ENCODE results near the gene CACNB2. TPM values are rescaled to one million over a fixed set of nuclear protein-coding genes. Genes with fewer than 3 reads are reported as not detected.
"Not testable (repeated sequence)": the region's sequence is repeated elsewhere in the genome, so short reads cannot be mapped to it uniquely, and the experiment has no call there.

CACNB2 gene
- total RNA-seq, 1 donor: 2.1 TPM

GRCh38 chr10:18155321-18155720 is 15.1 kb downstream of the CACNB2 start:
- no peak overlapping the region for H3K4me3 ChIP-seq (ENCODE audit: low read depth, low read length)
- TF ChIP-seq, protein P1, sequence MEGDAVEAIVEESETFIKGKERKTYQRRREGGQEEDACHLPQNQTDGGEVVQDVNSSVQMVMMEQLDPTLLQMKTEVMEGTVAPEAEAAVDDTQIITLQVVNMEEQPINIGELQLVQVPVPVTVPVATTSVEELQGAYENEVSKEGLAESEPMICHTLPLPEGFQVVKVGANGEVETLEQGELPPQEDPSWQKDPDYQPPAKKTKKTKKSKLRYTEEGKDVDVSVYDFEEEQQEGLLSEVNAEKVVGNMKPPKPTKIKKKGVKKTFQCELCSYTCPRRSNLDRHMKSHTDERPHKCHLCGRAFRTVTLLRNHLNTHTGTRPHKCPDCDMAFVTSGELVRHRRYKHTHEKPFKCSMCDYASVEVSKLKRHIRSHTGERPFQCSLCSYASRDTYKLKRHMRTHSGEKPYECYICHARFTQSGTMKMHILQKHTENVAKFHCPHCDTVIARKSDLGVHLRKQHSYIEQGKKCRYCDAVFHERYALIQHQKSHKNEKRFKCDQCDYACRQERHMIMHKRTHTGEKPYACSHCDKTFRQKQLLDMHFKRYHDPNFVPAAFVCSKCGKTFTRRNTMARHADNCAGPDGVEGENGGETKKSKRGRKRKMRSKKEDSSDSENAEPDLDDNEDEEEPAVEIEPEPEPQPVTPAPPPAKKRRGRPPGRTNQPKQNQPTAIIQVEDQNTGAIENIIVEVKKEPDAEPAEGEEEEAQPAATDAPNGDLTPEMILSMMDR (IDR thresholded peaks at IDR 0.05; ENCODE audit: insufficient read depth, low read length): no peak
- no peak for DNase-seq (ENCODE audit: low read depth)

GRCh38 chr10:18156797-18157196 is 16.6 kb downstream of the CACNB2 start:
- not testable (repeated sequence) for DNase-seq (ENCODE audit: low read depth); H3K4me3 ChIP-seq (ENCODE audit: low read depth, low read length)

DNA sequence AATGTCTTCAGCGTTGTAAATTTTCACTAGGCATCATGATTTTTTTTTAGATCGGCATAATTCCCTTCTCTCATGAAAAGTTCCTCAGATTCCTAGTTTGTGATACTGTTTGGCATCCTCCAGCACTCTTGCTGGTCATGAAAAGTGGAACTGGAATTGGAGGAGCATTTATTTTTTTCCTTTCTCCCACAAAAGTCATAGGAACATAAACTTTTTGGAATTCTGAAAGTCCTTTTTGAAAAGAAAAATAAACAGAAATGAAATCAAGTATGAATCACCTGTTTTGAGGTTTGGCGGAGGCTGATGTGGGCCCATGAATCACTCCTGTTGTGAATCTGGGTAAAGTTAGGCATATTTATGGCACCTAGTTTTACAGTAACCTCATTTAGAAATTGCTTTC is 17.7 kb downstream of the CACNB2 start:
- peak; percentile 93 for DNase-seq (ENCODE audit: low read depth)
- TF ChIP-seq, protein P1 (IDR thresholded peaks at IDR 0.05; ENCODE audit: insufficient read depth, low read length): no peak
- H3K4me3 ChIP-seq (ENCODE audit: low read depth, low read length): no peak overlapping the region

- TF ChIP-seq, protein P1 (IDR thresholded peaks at IDR 0.05; ENCODE audit: insufficient read depth, low read length): no peak
- H3K4me3 ChIP-seq (ENCODE audit: low read depth, low read length): no peak overlapping the region
- DNase-seq (ENCODE audit: low read depth): peak; percentile 83
Observed at GRCh38 chr10:18158773-18159265, 18.6 kb downstream of the CACNB2 start.

- DNase-seq (ENCODE audit: low read depth): peak; percentile 67
- TF ChIP-seq, protein P1 (IDR thresholded peaks at IDR 0.05; ENCODE audit: insufficient read depth, low read length): no peak
- no peak overlapping the region for H3K4me3 ChIP-seq (ENCODE audit: low read depth, low read length)
Observed at GRCh38 chr10:18159557-18159956, 19.3 kb downstream of the CACNB2 start.

- no peak overlapping the region for H3K4me3 ChIP-seq (ENCODE audit: low read depth, low read length)
- TF ChIP-seq, protein P1 (IDR thresholded peaks at IDR 0.05; ENCODE audit: insufficient read depth, low read length): no peak
- no peak for DNase-seq (ENCODE audit: low read depth)
Observed at GRCh38 chr10:18162021-18162627, 21.9 kb downstream of the CACNB2 start.

DNA sequence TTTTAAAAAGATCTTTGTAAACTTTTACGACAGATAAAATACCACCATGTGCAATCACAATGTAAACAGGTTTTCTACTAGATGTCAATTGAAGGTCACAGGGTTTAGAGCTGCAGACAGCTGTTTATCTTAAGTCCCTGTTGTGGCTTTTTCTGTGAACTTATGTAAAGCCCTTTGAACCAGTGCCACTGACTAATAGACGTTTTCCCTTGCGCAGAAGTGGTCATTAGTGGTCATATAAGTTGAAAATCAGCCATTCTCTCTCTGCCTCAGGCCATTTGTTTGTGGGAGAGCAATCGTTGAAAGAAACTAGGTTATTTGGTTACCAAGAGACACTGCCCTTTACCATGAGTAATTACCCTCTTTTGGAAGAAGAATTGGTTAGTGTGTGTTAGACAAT is 23.9 kb downstream of the CACNB2 start:
- DNase-seq (ENCODE audit: low read depth): peak; percentile 68
- TF ChIP-seq, protein P1 (IDR thresholded peaks at IDR 0.05; ENCODE audit: insufficient read depth, low read length): no peak
- H3K4me3 ChIP-seq (ENCODE audit: low read depth, low read length): no peak overlapping the region

Data from fibroblast of the aortic adventitia (primary cell).